ENCODE results near the gene SPATS2L.

- TF ChIP-seq CTCF (IDR thresholded peaks at IDR 0.05) (no peak), POLR2A (IDR thresholded peaks at IDR 0.05) (no peak)
Observed at GRCh38 chr2:200428961-200429665, 122.6 kb downstream of the SPATS2L start.
